Measurements from ENCODE around the gene MIPEP.

GRCh38 chr13:23751195-23751594 is 138.0 kb downstream of the MIPEP start:
- TF ChIP-seq POLR2A (IDR thresholded peaks at IDR 0.05; ENCODE audit: low read length) (no peak), GATA1 (IDR thresholded peaks at IDR 0.05; ENCODE audit: low read depth, low read length) (no peak)

Measured in erythroblast (primary cell).